ENCODE measurements around the gene RB1.

RB1 gene

GRCh38 chr13:48457578-48458242 is 154.2 kb downstream of the RB1 start:
- no peak for DNase-seq

GRCh38 chr13:48475230-48475629 is 171.7 kb downstream of the RB1 start:
- no peak for DNase-seq

- no peak for DNase-seq
These were observed 172.7 kb downstream of the RB1 start for GRCh38 chr13:48476215-48476614.

DNA sequence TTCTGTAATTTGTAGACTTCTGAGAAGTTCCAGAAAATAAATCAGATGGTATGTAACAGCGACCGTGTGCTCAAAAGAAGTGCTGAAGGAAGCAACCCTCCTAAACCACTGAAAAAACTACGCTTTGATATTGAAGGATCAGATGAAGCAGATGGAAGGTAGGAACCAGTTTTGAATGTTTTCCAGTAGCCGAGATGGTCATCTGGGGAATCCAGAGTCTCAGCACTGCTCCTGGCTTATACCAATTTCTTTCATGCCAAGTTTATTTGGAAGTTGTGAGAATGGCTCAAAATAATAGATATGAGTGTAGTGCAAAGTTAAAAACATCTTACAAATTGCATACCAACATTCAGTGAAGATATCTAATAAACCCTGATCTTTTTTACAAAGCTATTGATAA is 173.1 kb downstream of the RB1 start:
- no peak for DNase-seq

- DNase-seq, result no peak
These were observed 173.8 kb downstream of the RB1 start for GRCh38 chr13:48477191-48477855.

- no peak for DNase-seq
These were observed 174.8 kb downstream of the RB1 start for GRCh38 chr13:48478391-48478790.

DNA sequence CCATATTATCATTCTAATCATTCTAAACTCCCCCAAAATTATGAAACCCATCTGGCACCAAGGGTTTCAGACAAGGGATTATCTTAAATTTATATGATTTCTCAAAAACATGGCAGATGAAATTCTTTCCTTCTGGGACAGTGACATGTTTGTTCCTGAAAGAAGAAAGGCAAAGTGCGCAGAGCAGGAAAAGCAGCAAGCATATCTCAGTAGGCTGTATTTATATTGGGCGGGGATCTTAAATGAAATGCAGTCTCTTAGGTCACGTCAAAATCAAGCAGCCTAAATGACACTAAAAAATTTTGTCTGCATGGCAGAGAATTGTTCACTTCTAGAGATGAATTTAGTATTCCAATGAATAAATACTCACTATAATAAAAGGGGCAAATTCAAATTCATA is 180.0 kb downstream of the RB1 start:
- no peak for DNase-seq

DNA sequence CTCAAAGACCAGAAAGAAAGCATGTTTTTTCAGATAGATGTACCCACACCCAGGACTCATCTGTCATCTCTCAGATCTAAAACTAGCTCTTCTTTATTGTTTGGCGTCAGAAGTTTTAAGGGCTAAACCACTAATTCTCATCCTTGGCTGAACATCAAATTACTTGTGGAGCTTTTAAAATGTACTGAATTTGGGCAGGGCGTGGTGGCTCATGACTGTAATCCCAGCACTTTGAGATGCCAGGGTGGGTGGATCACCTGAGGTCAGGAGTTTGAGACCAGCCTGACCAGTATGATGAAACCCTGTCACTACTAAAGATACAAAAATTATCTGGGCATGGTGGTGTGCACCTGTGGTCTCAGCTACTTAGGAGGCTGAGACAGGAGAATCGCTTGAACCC is 181.9 kb downstream of the RB1 start:
- DNase-seq, result no peak

GRCh38 chr13:48486362-48486761 is 182.8 kb downstream of the RB1 start:
- no peak for DNase-seq

- DNase-seq, result no peak
These were observed 183.3 kb downstream of the RB1 start for GRCh38 chr13:48486836-48487235.

DNA sequence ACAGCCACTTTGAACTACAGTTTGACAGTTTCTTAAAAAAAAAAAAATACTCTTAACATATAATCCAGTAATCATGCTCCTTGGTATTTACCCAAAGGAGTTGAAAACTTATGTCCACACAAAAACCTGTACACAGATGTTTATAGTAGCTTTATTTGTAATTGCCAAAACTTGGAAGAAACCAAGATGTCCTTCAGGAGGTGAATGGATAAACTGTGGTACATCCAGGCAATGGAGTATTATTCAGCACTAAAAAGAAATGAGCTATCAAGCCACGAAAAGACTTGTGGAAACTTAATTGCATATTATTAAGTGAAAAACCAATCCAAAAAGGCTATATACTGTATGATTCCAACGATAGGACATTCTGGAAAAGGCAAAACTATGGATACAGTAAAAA is 184.4 kb downstream of the RB1 start:
- DNase-seq, result no peak

DNA sequence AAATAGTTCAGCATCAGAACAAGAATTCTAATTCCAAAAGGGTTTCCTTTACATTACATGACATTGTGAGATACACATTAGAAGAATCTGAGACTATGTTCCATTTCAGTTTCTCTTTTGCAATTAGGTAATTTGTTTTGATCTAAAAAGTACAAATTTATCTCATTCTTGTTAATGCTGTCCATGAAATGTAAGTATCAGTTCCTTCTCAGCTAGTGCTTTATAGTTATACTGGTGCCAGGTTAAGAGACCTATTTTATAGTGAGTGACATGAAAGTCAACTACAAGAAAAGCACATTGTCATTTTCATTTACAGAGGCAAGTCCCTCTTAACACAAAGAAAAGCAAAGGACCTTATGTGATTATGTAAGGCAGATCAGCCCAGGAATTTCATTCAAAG is 185.4 kb downstream of the RB1 start:
- DNase-seq, result no peak

GRCh38 chr13:48489666-48490065 is 186.1 kb downstream of the RB1 start:
- no peak for DNase-seq

DNA sequence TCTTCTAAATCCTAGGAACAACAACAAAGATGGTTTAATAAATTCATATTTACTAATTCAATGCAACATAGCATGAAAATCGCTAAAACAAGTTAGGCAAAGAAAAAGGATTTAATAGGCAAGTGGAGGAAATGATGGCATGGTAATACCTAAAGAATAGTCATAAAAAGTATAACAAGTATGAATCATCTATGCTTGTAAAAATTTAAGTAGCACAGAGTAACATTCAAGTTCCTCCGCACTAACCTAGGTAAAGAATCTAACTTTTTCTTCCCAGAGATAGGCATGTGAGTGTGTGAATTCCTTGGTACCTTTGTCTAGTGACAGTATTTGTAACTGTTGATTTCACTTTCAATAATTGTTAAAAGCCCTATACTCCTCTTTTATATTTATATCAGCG is 186.7 kb downstream of the RB1 start:
- DNase-seq, result no peak

- no peak for DNase-seq
These were observed 188.0 kb downstream of the RB1 start for GRCh38 chr13:48491423-48492095.

DNA sequence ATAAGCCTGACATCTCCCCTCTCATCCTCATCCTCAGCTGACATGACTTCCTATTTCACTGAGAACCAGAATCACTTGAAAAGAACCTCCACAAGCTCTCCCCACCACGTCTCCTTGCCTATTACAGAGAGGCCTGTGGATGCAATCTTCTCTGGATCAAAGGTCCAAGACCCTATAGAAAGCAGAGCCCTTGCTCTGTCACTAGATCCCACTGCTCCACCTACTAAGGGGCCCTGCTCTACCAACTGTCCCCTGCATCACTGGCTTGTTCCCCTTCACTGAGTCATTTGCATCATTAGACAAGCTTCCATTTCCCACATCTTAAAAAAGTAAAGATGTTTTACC is 188.5 kb downstream of the RB1 start:
- DNase-seq, result no peak

DNA sequence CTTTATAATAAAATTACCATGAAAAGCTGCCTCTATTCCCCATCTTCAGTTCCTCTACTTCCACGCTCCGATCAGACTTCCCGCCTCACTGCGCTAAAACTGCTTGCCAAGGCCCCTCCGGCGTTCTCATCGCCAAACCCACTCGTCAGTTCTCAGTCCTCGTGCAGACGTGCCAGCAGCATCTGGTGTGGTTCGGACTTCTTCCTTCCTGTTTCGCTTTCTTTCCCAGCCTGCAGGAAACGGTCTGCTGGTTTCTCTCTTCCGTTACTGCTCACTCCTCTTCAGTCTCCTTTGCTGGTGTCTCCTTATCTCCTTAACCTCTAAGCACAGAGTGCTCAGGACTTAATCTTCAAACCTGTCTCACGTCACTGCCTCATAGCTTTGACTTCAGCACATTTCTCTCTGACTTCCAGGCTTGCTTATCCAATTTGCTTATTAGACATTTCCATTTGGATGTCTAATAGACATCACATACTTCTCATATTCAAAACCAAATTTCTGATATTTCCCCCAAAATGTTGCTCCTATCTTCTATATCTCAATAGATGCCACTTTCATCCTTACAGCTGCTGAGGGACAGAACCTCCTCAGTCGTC is 189.0 kb downstream of the RB1 start:
- no peak for DNase-seq

DNA sequence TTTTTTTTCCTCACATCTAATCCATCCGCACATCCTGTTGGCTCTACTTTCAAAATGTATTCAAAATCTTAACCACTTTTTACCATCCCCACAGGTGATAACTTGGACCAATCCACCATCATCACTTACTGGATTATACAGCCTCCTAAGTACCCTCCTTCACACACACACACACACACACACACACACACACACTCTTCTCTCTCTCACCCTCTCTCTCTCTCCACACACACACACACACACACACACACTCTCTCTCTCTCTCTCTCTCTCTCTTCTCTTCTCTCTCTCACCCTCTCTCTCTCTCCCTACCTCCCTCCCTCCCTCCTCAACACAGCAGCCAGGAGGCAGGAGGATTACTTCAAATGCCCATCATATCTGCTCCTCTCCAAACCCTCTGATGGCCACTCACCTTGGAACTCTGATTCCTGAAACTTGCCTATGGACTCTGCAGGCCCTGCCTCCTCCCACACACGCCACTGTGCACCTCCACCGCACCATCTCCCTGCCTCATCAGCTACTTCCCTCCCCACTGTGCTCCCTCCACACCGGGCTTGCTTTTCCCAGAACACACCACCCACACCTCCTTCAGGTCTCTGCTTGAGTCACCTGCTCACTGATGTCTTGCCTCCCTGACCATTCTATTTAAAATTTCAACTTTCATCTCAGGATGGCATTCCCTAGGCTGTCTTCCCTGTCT is 189.7 kb downstream of the RB1 start:
- DNase-seq, result no peak

- DNase-seq, result no peak
These were observed 190.3 kb downstream of the RB1 start for GRCh38 chr13:48493851-48494250.

DNA sequence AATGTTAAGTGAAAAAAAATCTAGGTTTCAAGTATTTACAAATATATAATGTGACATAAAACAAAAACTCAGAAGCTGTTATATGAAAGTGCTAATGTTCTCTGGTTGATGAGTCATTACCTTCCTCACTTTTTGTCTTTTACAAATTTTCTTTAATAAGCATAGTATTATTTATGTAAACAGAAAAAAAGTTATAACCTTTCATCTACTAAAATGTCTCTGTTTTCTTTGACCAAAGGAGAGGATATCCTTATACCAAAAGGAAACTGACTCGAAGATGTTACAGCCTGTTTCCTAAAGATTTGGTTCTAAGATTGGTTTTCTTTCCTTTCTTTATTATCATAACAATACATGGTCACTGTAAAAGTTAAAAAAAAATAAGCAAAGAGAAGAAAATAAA is 191.3 kb downstream of the RB1 start:
- DNase-seq, result no peak

GRCh38 chr13:48496271-48497161 is 193.0 kb downstream of the RB1 start:
- DNase-seq, result no peak

GRCh38 chr13:48497669-48498068 is 194.1 kb downstream of the RB1 start:
- no peak for DNase-seq
